Measurements from ENCODE around the gene CAB39. TPM values are rescaled to one million over a fixed set of nuclear protein-coding genes. Genes with fewer than 3 reads are reported as not detected.

The CAB39 gene
- total and polyA plus RNA-seq, 2 experiments from 2014 or later = 31.9 to 36.2 TPM

- no peak for TF ChIP-seq CTCF (IDR thresholded peaks at IDR 0.05; ENCODE audit: low read depth, low read length)
- no peak overlapping the region for H3K4me3 ChIP-seq
- no peak for DNase-seq (ENCODE audit: low read depth in 1 of 2, low spot score in 1 of 2)
- H3K36me3 ChIP-seq = peaks cover 32% of the 10 kb centered on the region
- no peaks in the 10 kb centered on the region for H3K4me1 ChIP-seq (ENCODE audit: low read depth)
- H3K27ac ChIP-seq = no peak overlapping the region
- H3K27me3 ChIP-seq = no peaks in the 10 kb centered on the region
- no peaks in the 10 kb centered on the region for H3K9me3 ChIP-seq (ENCODE audit: low read depth)
Measured at GRCh38 chr2:230764346-230764745, 51.7 kb downstream of the CAB39 start.

- TF ChIP-seq CTCF (IDR thresholded peaks at IDR 0.05; ENCODE audit: low read depth, low read length) = peak; percentile 15
- Histone ChIP-seq H3K27ac (no peak overlapping the region), H3K9me3 (ENCODE audit: low read depth) (no peaks in the 10 kb centered on the region), H3K36me3 (peaks cover 32% of the 10 kb centered on the region), H3K27me3 (no peaks in the 10 kb centered on the region), H3K4me3 (no peak overlapping the region), H3K4me1 (ENCODE audit: low read depth) (no peaks in the 10 kb centered on the region)
- DNase-seq (ENCODE audit: low read depth in 1 of 2, low spot score in 1 of 2) = peak in 1 of 2 donors; percentile 74
Measured at GRCh38 chr2:230765611-230766300, 53.1 kb downstream of the CAB39 start.

GRCh38 chr2:230767862-230768388 lies 55.3 kb downstream of the CAB39 start:
- no peaks in the 10 kb centered on the region for H3K9me3 ChIP-seq (ENCODE audit: low read depth)

DNA sequence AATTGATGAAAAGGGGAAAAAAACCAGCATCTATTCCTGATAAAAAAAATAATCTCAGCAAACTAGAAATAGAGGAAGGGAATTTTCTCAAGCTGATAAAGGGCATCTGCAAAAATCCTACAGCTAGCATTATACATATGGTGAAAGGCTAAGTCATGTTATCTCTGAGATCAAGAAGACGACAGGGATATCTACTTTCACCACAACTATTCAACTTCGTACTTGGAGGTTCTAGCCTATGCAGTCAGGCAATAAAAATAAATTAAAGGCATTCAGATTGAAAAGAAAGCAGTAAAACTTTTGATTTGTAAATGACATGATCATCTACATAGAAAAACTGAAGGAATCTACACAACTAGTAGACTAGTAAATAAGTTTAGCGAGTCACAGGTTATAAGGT lies 58.2 kb downstream of the CAB39 start:
- H3K4me3 ChIP-seq = no peak overlapping the region
- TF ChIP-seq CTCF (IDR thresholded peaks at IDR 0.05; ENCODE audit: low read depth, low read length) = no peak
- H3K4me1 ChIP-seq (ENCODE audit: low read depth) = peaks cover 9% of the 10 kb centered on the region
- H3K36me3 ChIP-seq = peaks cover 12% of the 10 kb centered on the region
- no peaks in the 10 kb centered on the region for H3K27me3 ChIP-seq
- no peak for DNase-seq (ENCODE audit: low read depth in 1 of 2, low spot score in 1 of 2)
- H3K27ac ChIP-seq = no peak overlapping the region
- H3K9me3 ChIP-seq (ENCODE audit: low read depth) = no peaks in the 10 kb centered on the region

More at GRCh38 chr2:230767862-230768388, 55.3 kb downstream of the CAB39 start:
- H3K36me3 ChIP-seq = peaks cover 15% of the 10 kb centered on the region
- H3K27ac ChIP-seq = no peak overlapping the region
- no peak for DNase-seq (ENCODE audit: low read depth in 1 of 2, low spot score in 1 of 2)
- no peaks in the 10 kb centered on the region for H3K27me3 ChIP-seq
- H3K4me1 ChIP-seq (ENCODE audit: low read depth) = no peaks in the 10 kb centered on the region
- H3K4me3 ChIP-seq = no peak overlapping the region
- TF ChIP-seq CTCF (IDR thresholded peaks at IDR 0.05; ENCODE audit: low read depth, low read length) = no peak

GRCh38 chr2:230772156-230772555 lies 59.5 kb downstream of the CAB39 start:
- Histone ChIP-seq H3K36me3 (peaks cover 7% of the 10 kb centered on the region), H3K4me3 (no peak overlapping the region), H3K9me3 (ENCODE audit: low read depth) (no peaks in the 10 kb centered on the region), H3K27ac (no peak overlapping the region), H3K4me1 (ENCODE audit: low read depth) (peaks cover 9% of the 10 kb centered on the region), H3K27me3 (no peaks in the 10 kb centered on the region)
- DNase-seq (ENCODE audit: low read depth in 1 of 2, low spot score in 1 of 2) = no peak
- TF ChIP-seq CTCF (IDR thresholded peaks at IDR 0.05; ENCODE audit: low read depth, low read length) = no peak

Measured in cardiac muscle cell (in vitro differentiated cells and primary cell).